Astrocyte (in vitro differentiated cells and primary cell): Measurements from ENCODE around the gene RNU1-1.
"Not testable (repeated sequence)": the region's sequence is repeated elsewhere in the genome, so short reads cannot be mapped to it uniquely, and the experiment has no call there.

Experiments
- CTCF ChIP-seq: IDR thresholded peaks from 2 replicates; pipeline ENCODE4 v1.5.1; 2011; ENCODE audit warnings: low read depth, mild to moderate bottlenecking, inconsistent platforms, low read length, moderate library complexity; ENCODE audit not compliant: insufficient read depth
- EZH2 ChIP-seq: IDR thresholded peaks from 2 replicates; pipeline ENCODE4 v1.6.1; 2012; ENCODE audit warnings: mild to moderate bottlenecking, low read length, inconsistent platforms; ENCODE audit not compliant: insufficient read depth

GRCh38 chr1:16545682-16546095, 31.6 kb upstream of the RNU1-1 start:
- TF ChIP-seq CTCF, EZH2: not testable (repeated sequence)
